Smooth muscle cell (in vitro differentiated cells): Measurements from ENCODE around the gene AGRP. TPM values are rescaled to one million over a fixed set of nuclear protein-coding genes. Genes with fewer than 3 reads are reported as not detected.
"Not testable (repeated sequence)": the region's sequence is repeated elsewhere in the genome, so short reads cannot be mapped to it uniquely, and the experiment has no call there.

ENCODE experiments used
- DNase-seq: peaks from one replicate; lab custom pipeline; 2025; ENCODE audit not compliant: unreplicated experiment; lab: John Stamatoyannopoulos, UW
- H2AFZ ChIP-seq: fragments of 200-600 bp; sonication (generic); 2 replicates; pipeline ENCODE4 v1.6.0; 2016; ENCODE audit warnings: antibody characterized with exemption, low read depth, mild to moderate bottlenecking
- H3F3A ChIP-seq: fragments of 200-600 bp; sonication (generic); 2 replicates; pipeline ENCODE4 v1.6.0; 2017; ENCODE audit warnings: antibody characterized with exemption, low read depth
- H3K27ac ChIP-seq: fragments of 200-600 bp; sonication (generic); 2 replicates; pipeline ENCODE4 v1.5.1; 2016; ENCODE audit warnings: low read depth, mild to moderate bottlenecking
- H3K27me3 ChIP-seq: fragments of 200-600 bp; sonication (generic); 2 replicates; pipeline ENCODE4 v1.6.1; 2016; ENCODE audit warnings: low read depth, mild to moderate bottlenecking
- H3K36me3 ChIP-seq: fragments of 200-600 bp; sonication (generic); 2 replicates; pipeline ENCODE4 v1.5.1; 2016; ENCODE audit warnings: low read depth
- H3K4me1 ChIP-seq: fragments of 200-600 bp; sonication (generic); 2 replicates; pipeline ENCODE4 v1.5.1; 2016; ENCODE audit warnings: low read depth
- H3K4me2 ChIP-seq: fragments of 200-600 bp; sonication (generic); 2 replicates; pipeline ENCODE4 v1.6.0; 2016; ENCODE audit warnings: mild to moderate bottlenecking
- H3K4me3 ChIP-seq: fragments of 200-600 bp; sonication (generic); 2 replicates; pipeline ENCODE4 v1.5.1; 2016; ENCODE audit warnings: mild to moderate bottlenecking
- H3K79me2 ChIP-seq: fragments of 200-600 bp; sonication (generic); 2 replicates; pipeline ENCODE4 v1.6.0; 2016; ENCODE audit warnings: low read depth, mild to moderate bottlenecking
- H3K9ac ChIP-seq: fragments of 200-600 bp; sonication (generic); 2 replicates; pipeline ENCODE4 v1.6.0; 2016; ENCODE audit warnings: low read depth
- H3K9me3 ChIP-seq: fragments of 200-600 bp; sonication (generic); replicated peaks from 2 replicates; pipeline ENCODE4 v1.5.1; 2016; ENCODE audit warnings: low read depth
- H4K20me1 ChIP-seq: fragments of 200-600 bp; sonication (generic); 2 replicates; pipeline ENCODE4 v1.6.0; 2016; ENCODE audit warnings: low read depth
- CTCF ChIP-seq: fragments of 200-600 bp; sonication (generic); IDR thresholded peaks from 2 replicates; pipeline ENCODE4 v1.5.1; 2017; ENCODE audit warnings: borderline replicate concordance, mild to moderate bottlenecking, antibody characterized with exemption; ENCODE audit not compliant: insufficient read depth, poor library complexity, severe bottlenecking
- WGBS: methylation state at CpG from one replicate; pipeline ENCODE4 v1.1.7; 2016; ENCODE audit warnings: low lambda C conversion rate; 5-methylcytosine and 5-hydroxymethylcytosine counted together
- polyA plus RNA-seq: library from polyadenylated mRNA; unstranded; fragments of >200 nt; fragmentation: Nextera tagmentation; extraction: Ambion mirVana; gene quantifications from 2 replicates; pipeline ENCODE4 v1.2.1, GENCODE V29; 2016
- total RNA-seq: library from RNA; depleted of rRNA; stranded (reverse); fragments of >200 nt; gene quantifications from 2 replicates; pipeline ENCODE4 v1.2.3, GENCODE V29; 2014

The AGRP gene
- total and polyA plus RNA-seq, 2 experiments from 2014 or later: not detected

- Histone ChIP-seq H3K9me3 (no peaks in the 10 kb centered on the region), H3F3A (no peaks in the 10 kb centered on the region), H3K27me3 (no peaks in the 10 kb centered on the region), H3K9ac (no peak overlapping the region), H3K4me3 (no peak overlapping the region), H3K36me3 (no peaks in the 10 kb centered on the region), H4K20me1 (no peaks in the 10 kb centered on the region), H3K79me2 (no peaks in the 10 kb centered on the region), H2AFZ (no peak overlapping the region), H3K27ac (no peak overlapping the region), H3K4me1 (peaks cover 10% of the 10 kb centered on the region), H3K4me2 (no peak overlapping the region)
- DNase-seq: no peak
- 91% methylated on average over 8 of the region's 8 CpGs for WGBS
- no peak for TF ChIP-seq CTCF
Measured at GRCh38 chr16:67490335-67491096, 7.2 kb upstream of the AGRP start.

GRCh38 chr16:67489401-67490083 lies 6.2 kb upstream of the AGRP start:
- 33% methylated on average over 4 of the region's 4 CpGs for WGBS
- Histone ChIP-seq H3K27me3 (no peaks in the 10 kb centered on the region), H4K20me1 (no peaks in the 10 kb centered on the region), H3K36me3 (no peaks in the 10 kb centered on the region), H2AFZ (peak overlapping the region; percentile 1), H3K4me2 (no peak overlapping the region), H3K27ac (no peak overlapping the region), H3K9me3 (no peaks in the 10 kb centered on the region), H3K4me1 (peaks cover 10% of the 10 kb centered on the region), H3K79me2 (no peaks in the 10 kb centered on the region), H3F3A (no peaks in the 10 kb centered on the region), H3K9ac (no peak overlapping the region), H3K4me3 (no peak overlapping the region)
- DNase-seq: no peak
- no peak for TF ChIP-seq CTCF

- not testable (repeated sequence) for H3F3A ChIP-seq, H3K27me3 ChIP-seq, H3K9me3 ChIP-seq, H2AFZ ChIP-seq, H3K36me3 ChIP-seq, H3K27ac ChIP-seq, H3K9ac ChIP-seq, H3K79me2 ChIP-seq, H3K4me2 ChIP-seq, DNase-seq, H4K20me1 ChIP-seq, H3K4me3 ChIP-seq
- peaks cover 10% of the 10 kb centered on the region for H3K4me1 ChIP-seq
- 93% methylated on average over 4 of the region's 4 CpGs for WGBS
Measured at GRCh38 chr16:67487561-67487960, 4.2 kb upstream of the AGRP start.

- Histone ChIP-seq H3K4me2 (no peak overlapping the region), H3K4me1 (peaks cover 10% of the 10 kb centered on the region), H3K27ac (no peak overlapping the region), H3K27me3 (no peaks in the 10 kb centered on the region), H4K20me1 (no peaks in the 10 kb centered on the region), H3K36me3 (no peaks in the 10 kb centered on the region), H3F3A (no peaks in the 10 kb centered on the region), H3K9me3 (no peaks in the 10 kb centered on the region), H3K9ac (no peak overlapping the region), H2AFZ (no peak overlapping the region), H3K79me2 (no peaks in the 10 kb centered on the region), H3K4me3 (no peak overlapping the region)
- 68% methylated on average over 3 of the region's 3 CpGs for WGBS
- no peak for DNase-seq
- TF ChIP-seq CTCF: no peak
Measured at GRCh38 chr16:67486805-67487204, 3.5 kb upstream of the AGRP start.
